Stimulated activated CD8-positive, alpha-beta memory T cell treated with anti-CD3 and anti-CD28 coated beads, Interleukin-15, amount 100 ng/mL, for 24 hours (primary cell): Measurements from ENCODE around the gene PSTPIP2.
A peak's percentile ranks its signal among the peaks of the same experiment; 100 is the strongest.
"Not testable (repeated sequence)": the region's sequence is repeated elsewhere in the genome, so short reads cannot be mapped to it uniquely, and the experiment has no call there.

Experiments
- DNase-seq: peaks from one replicate; pipeline ENCODE4 v3.0.0-alpha.2; 2020; ENCODE audit warnings: low read depth

Gene PSTPIP2

GRCh38 chr18:46071653-46072375 lies at the start of gene PSTPIP2:
Gene PSTPIP2, minus strand, starts transcription at chr18:46072260. Its CDS starts 72 bp downstream, at chr18:46072188.
- DNase-seq: peak; percentile 31

- DNase-seq: no peak
Measured at GRCh38 chr18:46113751-46114150, 41.7 kb upstream of the PSTPIP2 start.

GRCh38 chr18:46110406-46110805 lies 38.3 kb upstream of the PSTPIP2 start:
- no peak for DNase-seq

- DNase-seq: no peak
Measured at GRCh38 chr18:46109386-46109785, 37.3 kb upstream of the PSTPIP2 start.

- peak; percentile 71 for DNase-seq
Measured at GRCh38 chr18:46104128-46104911, 32.3 kb upstream of the PSTPIP2 start, which contains the start of gene HAUS1. Gene HAUS1, plus strand, starts transcription at chr18:46104385. Its CDS starts 27 bp downstream, at chr18:46104412.

- DNase-seq: no peak
Measured at GRCh38 chr18:46099463-46099862, 27.4 kb upstream of the PSTPIP2 start.

- DNase-seq: no peak
Measured at GRCh38 chr18:46098616-46098933, 26.5 kb upstream of the PSTPIP2 start.

- DNase-seq: peak; percentile 60
Measured at GRCh38 chr18:46097801-46098615, 25.9 kb upstream of the PSTPIP2 start, which contains the start of gene ATP5F1A. Gene ATP5F1A, minus strand, starts transcription at chr18:46098296. Its CDS starts 65 bp downstream, at chr18:46098231.

- no peak for DNase-seq
Measured at GRCh38 chr18:46097431-46097800, 25.4 kb upstream of the PSTPIP2 start.

GRCh38 chr18:46096651-46097300 lies 24.7 kb upstream of the PSTPIP2 start:
- no peak for DNase-seq

GRCh38 chr18:46095532-46095931 lies 23.5 kb upstream of the PSTPIP2 start:
- no peak for DNase-seq

- DNase-seq: not testable (repeated sequence)
Measured at GRCh38 chr18:46088501-46088900, 16.4 kb upstream of the PSTPIP2 start.

- DNase-seq: no peak
Measured at GRCh38 chr18:46084431-46084830, 12.4 kb upstream of the PSTPIP2 start.

- DNase-seq: no peak
Measured at GRCh38 chr18:46080156-46080555, 8.1 kb upstream of the PSTPIP2 start.

GRCh38 chr18:46079336-46079735 lies 7.3 kb upstream of the PSTPIP2 start:
- DNase-seq: no peak

GRCh38 chr18:46073474-46074331 lies 1.6 kb upstream of the PSTPIP2 start:
- DNase-seq: no peak

GRCh38 chr18:46072959-46073358 lies 899 bp upstream of the PSTPIP2 start:
- DNase-seq: no peak

- DNase-seq: no peak
Measured at GRCh38 chr18:46072376-46072867, 362 bp upstream of the PSTPIP2 start.

GRCh38 chr18:46070815-46071652 lies 1.0 kb downstream of the PSTPIP2 start:
- DNase-seq: no peak

GRCh38 chr18:46070232-46070631 lies 1.8 kb downstream of the PSTPIP2 start:
- no peak for DNase-seq
